ENCODE data around the gene MACROD1.
A peak's percentile ranks its signal among the peaks of the same experiment; 100 is the strongest.

Gene MACROD1

GRCh38 chr11:64183890-64184289, 18.0 kb upstream of the MACROD1 start:
- Histone ChIP-seq H3K4me1 (ENCODE audit: control insufficient read depth, insufficient read depth, low read length) (peaks cover 7% of the 10 kb centered on the region; the same call in 1 of the 2 replicates), H3K4me3 (ENCODE audit: low read depth, low read length) (no peak overlapping the region), H3K27me3 (ENCODE audit: control insufficient read depth, insufficient read depth, low read length) (no peaks in the 10 kb centered on the region), H3K9ac (ENCODE audit: low read depth, low read length) (no peak overlapping the region), H3K27ac (ENCODE audit: low read depth, low read length) (peak overlapping the region; percentile 6), H3K9me3 (ENCODE audit: control insufficient read depth, insufficient read depth, low read length) (no peaks in the 10 kb centered on the region), H3K36me3 (ENCODE audit: control insufficient read depth, insufficient read depth, low read length) (peaks cover 15% of the 10 kb centered on the region)

GRCh38 chr11:64181506-64182411, 15.8 kb upstream of the MACROD1 start:
- Histone ChIP-seq H3K36me3 (ENCODE audit: control insufficient read depth, insufficient read depth, low read length) (peaks cover 9% of the 10 kb centered on the region), H3K4me3 (ENCODE audit: low read depth, low read length) (peak overlapping the region; percentile 15; the same call in 1 of the 2 replicates), H3K4me1 (ENCODE audit: control insufficient read depth, insufficient read depth, low read length) (peaks cover 7% of the 10 kb centered on the region; the same call in 1 of the 2 replicates), H3K27ac (ENCODE audit: low read depth, low read length) (peak overlapping the region; percentile 55), H3K9me3 (ENCODE audit: control insufficient read depth, insufficient read depth, low read length) (no peaks in the 10 kb centered on the region), H3K9ac (ENCODE audit: low read depth, low read length) (no peak overlapping the region), H3K27me3 (ENCODE audit: control insufficient read depth, insufficient read depth, low read length) (no peaks in the 10 kb centered on the region)

GRCh38 chr11:64180891-64181290, 15.0 kb upstream of the MACROD1 start:
- H3K27ac ChIP-seq (ENCODE audit: low read depth, low read length): no peak overlapping the region
- peaks cover 9% of the 10 kb centered on the region for H3K36me3 ChIP-seq (ENCODE audit: control insufficient read depth, insufficient read depth, low read length)
- H3K4me3 ChIP-seq (ENCODE audit: low read depth, low read length): no peak overlapping the region
- H3K4me1 ChIP-seq (ENCODE audit: control insufficient read depth, insufficient read depth, low read length): peaks cover 7% of the 10 kb centered on the region; the same call in 1 of the 2 replicates
- no peak overlapping the region for H3K9ac ChIP-seq (ENCODE audit: low read depth, low read length)
- no peaks in the 10 kb centered on the region for H3K9me3 ChIP-seq (ENCODE audit: control insufficient read depth, insufficient read depth, low read length)
- no peaks in the 10 kb centered on the region for H3K27me3 ChIP-seq (ENCODE audit: control insufficient read depth, insufficient read depth, low read length)

- Histone ChIP-seq H3K36me3 (ENCODE audit: control insufficient read depth, insufficient read depth, low read length) (peaks cover 9% of the 10 kb centered on the region), H3K27ac (ENCODE audit: low read depth, low read length) (no peak overlapping the region), H3K9ac (ENCODE audit: low read depth, low read length) (no peak overlapping the region), H3K27me3 (ENCODE audit: control insufficient read depth, insufficient read depth, low read length) (no peaks in the 10 kb centered on the region), H3K9me3 (ENCODE audit: control insufficient read depth, insufficient read depth, low read length) (no peaks in the 10 kb centered on the region; the same call in 1 of the 2 replicates), H3K4me1 (ENCODE audit: control insufficient read depth, insufficient read depth, low read length) (peaks cover 4% of the 10 kb centered on the region; the same call in 1 of the 2 replicates), H3K4me3 (ENCODE audit: low read depth, low read length) (no peak overlapping the region)
Measured at GRCh38 chr11:64178951-64179639, 13.2 kb upstream of the MACROD1 start.

GRCh38 chr11:64178203-64178602, 12.3 kb upstream of the MACROD1 start:
- peaks cover 9% of the 10 kb centered on the region for H3K36me3 ChIP-seq (ENCODE audit: control insufficient read depth, insufficient read depth, low read length)

GRCh38 chr11:64176751-64177150, 10.8 kb upstream of the MACROD1 start:
- no peaks in the 10 kb centered on the region for H3K27me3 ChIP-seq (ENCODE audit: control insufficient read depth, insufficient read depth, low read length)
- no peak overlapping the region for H3K27ac ChIP-seq (ENCODE audit: low read depth, low read length)
- no peak overlapping the region for H3K4me3 ChIP-seq (ENCODE audit: low read depth, low read length)
- H3K9ac ChIP-seq (ENCODE audit: low read depth, low read length): no peak overlapping the region
- H3K36me3 ChIP-seq (ENCODE audit: control insufficient read depth, insufficient read depth, low read length): peaks cover 9% of the 10 kb centered on the region
- peaks cover 4% of the 10 kb centered on the region; the same call in 1 of the 2 replicates for H3K9me3 ChIP-seq (ENCODE audit: control insufficient read depth, insufficient read depth, low read length)
- H3K4me1 ChIP-seq (ENCODE audit: control insufficient read depth, insufficient read depth, low read length): peaks cover 1% of the 10 kb centered on the region; the same call in 1 of the 2 replicates

More at GRCh38 chr11:64178203-64178602, 12.3 kb upstream of the MACROD1 start:
- H3K4me3 ChIP-seq (ENCODE audit: low read depth, low read length): no peak overlapping the region
- no peak overlapping the region for H3K9ac ChIP-seq (ENCODE audit: low read depth, low read length)
- H3K9me3 ChIP-seq (ENCODE audit: control insufficient read depth, insufficient read depth, low read length): peaks cover 4% of the 10 kb centered on the region; the same call in 1 of the 2 replicates
- peaks cover 4% of the 10 kb centered on the region; the same call in 1 of the 2 replicates for H3K4me1 ChIP-seq (ENCODE audit: control insufficient read depth, insufficient read depth, low read length)
- H3K27me3 ChIP-seq (ENCODE audit: control insufficient read depth, insufficient read depth, low read length): no peaks in the 10 kb centered on the region
- no peak overlapping the region for H3K27ac ChIP-seq (ENCODE audit: low read depth, low read length)

GRCh38 chr11:64173616-64174355, 7.9 kb upstream of the MACROD1 start:
- H3K36me3 ChIP-seq (ENCODE audit: control insufficient read depth, insufficient read depth, low read length): no peaks in the 10 kb centered on the region
- no peaks in the 10 kb centered on the region for H3K27me3 ChIP-seq (ENCODE audit: control insufficient read depth, insufficient read depth, low read length)
- H3K4me1 ChIP-seq (ENCODE audit: control insufficient read depth, insufficient read depth, low read length): no peaks in the 10 kb centered on the region
- no peak overlapping the region for H3K27ac ChIP-seq (ENCODE audit: low read depth, low read length)
- no peak overlapping the region for H3K9ac ChIP-seq (ENCODE audit: low read depth, low read length)
- peaks cover 4% of the 10 kb centered on the region; the same call in 1 of the 2 replicates for H3K9me3 ChIP-seq (ENCODE audit: control insufficient read depth, insufficient read depth, low read length)
- H3K4me3 ChIP-seq (ENCODE audit: low read depth, low read length): no peak overlapping the region

- H3K4me1 ChIP-seq (ENCODE audit: control insufficient read depth, insufficient read depth, low read length): no peaks in the 10 kb centered on the region
- 0 out of 2 replicates have a peak, but pooled peaks cover 4% of the 10 kb centered on the region for H3K27me3 ChIP-seq (ENCODE audit: control insufficient read depth, insufficient read depth, low read length)
- no peak overlapping the region for H3K27ac ChIP-seq (ENCODE audit: low read depth, low read length)
- no peaks in the 10 kb centered on the region for H3K36me3 ChIP-seq (ENCODE audit: control insufficient read depth, insufficient read depth, low read length)
- no peak overlapping the region for H3K9ac ChIP-seq (ENCODE audit: low read depth, low read length)
- H3K4me3 ChIP-seq (ENCODE audit: low read depth, low read length): no peak overlapping the region
- peaks cover 4% of the 10 kb centered on the region; the same call in 1 of the 2 replicates for H3K9me3 ChIP-seq (ENCODE audit: control insufficient read depth, insufficient read depth, low read length)
Measured at GRCh38 chr11:64170419-64170818, 4.5 kb upstream of the MACROD1 start.

- Histone ChIP-seq H3K27me3 (ENCODE audit: control insufficient read depth, insufficient read depth, low read length) (0 out of 2 replicates have a peak, but pooled peaks cover 4% of the 10 kb centered on the region), H3K9me3 (ENCODE audit: control insufficient read depth, insufficient read depth, low read length) (no peaks in the 10 kb centered on the region), H3K4me1 (ENCODE audit: control insufficient read depth, insufficient read depth, low read length) (peaks cover 7% of the 10 kb centered on the region), H3K36me3 (ENCODE audit: control insufficient read depth, insufficient read depth, low read length) (no peaks in the 10 kb centered on the region), H3K4me3 (ENCODE audit: low read depth, low read length) (peak overlapping the region; percentile 70; the same call in 1 of the 2 replicates), H3K9ac (ENCODE audit: low read depth, low read length) (no peak overlapping the region), H3K27ac (ENCODE audit: low read depth, low read length) (no peak overlapping the region)
Measured at GRCh38 chr11:64165481-64165841, 452 bp downstream of the MACROD1 start.
